Glomerular visceral epithelial cell (primary cell): ENCODE measurements around the gene COCH.

Source experiments
- DNase-seq: peaks from one replicate; pipeline ENCODE4 v3.0.0-alpha.2; 2016; ENCODE audit errors: extremely low spot score

Gene COCH

GRCh38 chr14:30874120-30874998, at the start of gene COCH:
Gene COCH, plus strand, starts transcription at chr14:30874559. Its CDS starts 380 bp downstream, at chr14:30874939.
- DNase-seq: peak; percentile 54

DNA sequence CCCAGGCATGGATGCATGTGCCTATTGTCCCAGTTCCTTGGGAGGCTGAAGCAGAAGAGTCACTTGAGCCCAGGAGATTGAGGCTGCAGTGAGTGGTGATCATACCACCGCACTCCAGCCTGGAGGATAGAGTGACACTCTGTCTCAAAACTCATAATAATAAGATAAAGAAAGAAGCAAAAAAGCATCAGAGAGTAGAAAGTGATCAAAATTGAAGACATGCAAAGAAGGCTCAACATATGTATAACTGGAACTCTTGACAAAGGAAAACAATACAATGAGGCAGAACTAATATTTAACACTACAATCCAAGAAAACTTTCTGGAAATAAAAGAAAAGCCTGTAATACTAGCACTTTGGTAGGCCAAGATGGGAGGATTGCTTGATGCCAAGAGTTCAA, 48.3 kb upstream of the COCH start:
- DNase-seq: no peak

DNA sequence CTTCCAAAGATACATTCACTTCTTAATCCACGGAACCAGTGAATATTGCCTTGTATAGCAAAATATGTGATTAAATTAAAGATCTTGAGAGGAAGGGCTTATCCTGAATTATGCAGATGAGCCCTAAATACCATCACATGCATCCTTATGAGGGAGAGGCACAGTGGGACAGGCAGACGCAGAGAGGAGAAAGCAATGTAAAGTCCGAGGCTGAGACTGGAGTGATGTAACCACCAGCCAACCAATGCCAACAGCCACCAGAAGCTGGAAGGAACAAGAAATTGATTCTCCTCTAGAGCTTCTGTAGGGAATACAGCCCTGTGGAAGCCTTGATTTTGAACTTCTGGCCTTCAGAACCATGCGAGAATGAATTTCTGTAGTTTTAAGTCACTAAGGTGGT, 44.5 kb upstream of the COCH start:
- no peak for DNase-seq

GRCh38 chr14:30834353-30834752, 40.0 kb upstream of the COCH start:
- no peak for DNase-seq

DNA sequence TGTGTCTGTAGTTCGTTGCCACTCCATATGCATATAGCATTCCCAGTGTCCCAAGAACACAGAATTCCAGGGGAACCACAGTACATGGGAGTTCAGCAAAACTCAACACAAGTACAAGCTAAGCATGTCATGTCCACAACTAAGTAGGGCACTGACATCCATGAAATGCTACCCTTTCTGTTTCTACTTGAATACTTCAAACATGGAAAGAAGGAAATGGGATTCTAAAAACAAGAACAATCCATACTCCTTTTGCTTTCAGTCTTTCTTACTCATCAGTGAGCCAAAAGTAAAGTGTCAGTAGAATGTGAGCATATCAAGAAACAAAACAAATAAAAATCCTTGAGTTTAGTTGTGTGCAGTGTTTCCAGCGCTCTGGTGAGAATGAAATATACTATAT, 36.0 kb upstream of the COCH start:
- DNase-seq: no peak

DNA sequence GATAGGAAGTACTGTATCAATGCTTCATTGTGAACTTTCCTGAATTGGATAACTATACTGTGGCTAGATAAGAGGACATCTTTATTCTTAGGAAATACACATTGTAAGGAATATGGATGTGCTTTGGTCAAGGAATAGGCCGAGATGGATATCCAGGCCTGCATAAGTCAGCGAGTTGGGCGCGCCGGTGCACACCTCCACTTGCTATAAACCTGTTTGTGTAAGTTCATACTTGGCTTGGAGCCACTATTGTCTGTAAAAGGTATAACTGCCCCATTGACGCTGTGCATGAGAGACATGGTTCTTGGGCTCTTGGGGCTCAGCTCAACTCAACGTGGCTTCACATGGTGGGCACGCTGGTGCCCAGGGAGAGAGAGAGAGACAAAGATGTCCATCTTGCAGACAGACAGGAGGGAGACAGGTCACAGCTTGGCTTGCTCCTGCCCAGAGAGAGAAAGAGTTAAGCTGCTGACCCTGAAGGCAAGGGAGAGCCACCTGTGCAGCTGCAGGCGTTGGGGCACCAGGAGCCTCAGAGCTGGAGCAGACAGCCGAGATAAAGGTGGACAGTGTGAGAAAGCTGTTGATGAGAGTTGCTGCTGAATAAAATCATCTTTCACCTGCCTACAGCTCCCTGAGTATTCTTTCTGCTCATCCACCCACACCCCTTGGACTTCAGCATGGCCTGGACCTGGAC, 34.1 kb upstream of the COCH start:
- no peak for DNase-seq

DNA sequence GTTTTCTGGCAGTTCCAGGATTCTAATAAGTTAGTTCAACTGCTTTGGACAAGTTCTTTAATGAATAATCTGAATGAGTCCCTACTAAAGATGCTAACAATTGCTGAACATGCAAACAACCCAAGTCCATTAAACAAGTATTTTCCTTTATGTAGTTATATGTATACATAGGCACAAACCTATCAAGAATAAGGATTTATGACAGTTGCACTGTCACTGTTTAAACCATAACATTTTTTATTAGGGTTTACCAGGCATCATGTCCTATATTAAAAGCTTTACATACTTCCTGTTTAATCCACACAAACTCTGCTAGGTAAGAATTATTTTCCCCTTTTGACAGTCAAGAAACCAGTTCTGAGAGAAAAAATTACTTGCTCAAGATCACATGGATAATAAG, 31.9 kb upstream of the COCH start:
- DNase-seq: no peak

DNA sequence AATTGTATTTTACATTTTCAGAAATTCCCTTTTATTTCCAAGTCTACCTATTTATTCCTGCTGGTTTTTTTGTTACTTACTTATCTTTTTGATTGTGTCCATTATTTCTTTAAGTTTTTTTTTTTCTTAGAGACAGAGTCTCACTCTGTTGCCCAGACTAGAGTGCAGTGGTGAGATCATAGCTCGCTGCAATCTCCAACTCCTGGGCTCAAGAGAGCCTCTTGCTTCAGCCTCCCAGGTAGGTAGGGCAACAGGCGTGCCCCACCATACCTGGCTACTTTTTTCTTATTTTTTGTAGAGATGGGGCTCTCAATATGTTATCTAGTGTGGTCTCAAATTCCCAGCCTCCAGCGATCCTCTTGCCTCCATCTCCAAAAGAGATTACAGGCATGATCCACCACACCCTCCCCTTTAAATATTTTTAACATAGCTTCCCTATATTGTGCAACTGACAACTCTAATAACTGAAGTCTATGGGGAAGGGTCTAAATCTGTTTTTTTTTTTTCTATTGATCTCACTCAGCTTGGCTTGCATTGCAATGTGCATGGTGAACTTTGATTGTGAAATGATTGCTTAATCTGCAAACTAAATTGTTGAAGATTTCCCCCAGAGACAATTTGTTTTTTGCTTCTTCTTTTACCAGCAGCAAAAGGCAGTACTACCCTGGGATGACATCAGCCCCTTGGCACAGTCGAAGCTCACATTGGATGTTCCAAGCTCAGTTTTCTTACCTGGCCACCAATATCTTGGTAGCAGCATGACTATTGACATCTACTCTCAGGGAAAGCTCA, 25.7 kb upstream of the COCH start:
- no peak for DNase-seq

- DNase-seq: no peak
These were observed 25.0 kb upstream of the COCH start for GRCh38 chr14:30849354-30849753.

GRCh38 chr14:30849983-30850382, 24.4 kb upstream of the COCH start:
- DNase-seq: no peak

GRCh38 chr14:30853946-30854345, 20.4 kb upstream of the COCH start:
- DNase-seq: no peak

DNA sequence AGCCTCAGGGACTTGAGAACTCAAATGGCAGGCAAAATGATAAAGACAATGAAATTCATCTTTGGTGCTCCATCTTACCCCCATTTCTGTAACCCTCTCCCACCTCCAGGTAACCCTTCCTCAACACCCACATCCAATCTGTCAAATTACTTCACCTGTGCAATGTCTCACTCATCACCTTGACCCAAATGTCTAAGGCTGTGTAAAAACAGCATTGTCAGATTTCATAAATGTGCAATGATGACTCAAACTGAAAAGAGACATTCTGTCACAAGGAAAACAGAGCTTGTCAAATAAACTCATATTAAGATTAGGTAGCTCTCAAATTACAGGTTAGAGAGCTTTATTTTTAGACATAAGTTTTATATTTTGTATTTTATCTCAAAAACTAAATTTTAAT, 19.9 kb upstream of the COCH start:
- no peak for DNase-seq

DNA sequence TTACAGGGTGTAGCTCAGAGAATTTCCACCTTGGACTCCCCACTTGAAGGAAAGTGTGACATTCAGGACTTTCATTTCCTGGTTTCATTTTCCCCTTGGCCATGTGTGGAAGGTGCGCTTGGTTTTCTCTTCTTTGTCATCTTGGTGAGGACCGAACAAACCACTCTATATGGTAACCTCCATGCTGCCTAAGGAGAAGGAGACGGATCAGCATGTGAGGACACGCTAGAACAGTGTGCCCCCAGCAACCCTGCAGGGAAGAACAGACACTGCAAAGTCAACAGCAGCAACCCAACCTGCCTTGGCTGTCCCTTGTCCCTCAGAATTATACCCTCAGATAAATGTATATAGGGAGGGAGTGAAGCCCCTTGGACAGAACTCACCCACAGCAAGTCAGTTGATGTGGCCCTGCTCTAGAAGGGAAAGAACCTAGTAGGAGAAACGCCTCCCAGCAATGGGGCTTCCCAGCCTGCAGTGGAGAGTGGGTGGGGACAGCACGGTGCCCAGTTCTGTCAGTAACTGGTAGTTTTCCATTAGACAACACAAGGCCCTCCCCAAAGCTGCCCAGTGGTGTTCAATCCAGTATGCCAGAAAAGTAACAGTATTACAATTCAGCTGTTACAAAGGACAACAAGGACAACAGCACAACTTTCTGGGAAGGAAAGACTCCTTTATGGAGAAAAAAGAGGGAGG, 18.9 kb upstream of the COCH start:
- no peak for DNase-seq

DNA sequence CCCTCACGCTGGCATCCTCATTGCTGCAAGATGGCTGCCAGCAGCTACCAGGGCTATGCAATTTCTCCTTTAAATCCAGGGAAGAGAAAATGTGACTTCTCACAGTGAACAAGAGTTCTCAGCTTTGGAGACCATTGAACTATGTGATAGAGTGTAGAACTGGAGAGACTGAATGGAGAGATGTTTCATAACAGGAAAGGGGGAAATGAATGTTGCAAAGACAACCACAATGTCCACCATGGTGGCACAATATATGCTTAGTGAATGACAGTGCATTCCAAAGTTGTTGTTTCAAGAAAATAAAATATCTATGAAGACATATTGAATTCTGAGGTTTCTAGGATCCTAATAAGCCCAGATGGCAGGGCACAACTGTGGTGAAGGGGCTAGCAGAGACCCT, 13.2 kb upstream of the COCH start:
- DNase-seq: no peak

DNA sequence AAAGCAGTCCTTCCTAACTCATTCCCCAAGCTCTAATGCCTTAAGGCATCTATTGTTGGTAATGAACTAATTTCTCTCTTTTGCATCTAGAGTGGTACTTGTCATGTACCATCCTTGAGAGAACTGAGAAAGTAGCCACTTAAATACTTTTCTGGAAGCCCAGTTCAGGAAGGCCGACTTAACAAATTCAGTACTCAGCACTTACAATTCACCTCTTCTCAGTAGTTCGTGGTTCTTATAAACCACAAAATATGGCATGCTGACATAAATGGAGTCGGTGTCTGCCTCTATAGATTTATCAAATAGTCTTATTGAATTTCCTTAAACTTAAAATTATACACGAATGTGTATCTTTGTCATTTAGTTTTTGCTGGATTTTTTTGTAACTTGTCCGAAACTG, 9.4 kb upstream of the COCH start:
- DNase-seq: no peak

GRCh38 chr14:30868736-30869135, 5.6 kb upstream of the COCH start:
- DNase-seq: no peak

- DNase-seq: no peak
These were observed 4.7 kb upstream of the COCH start for GRCh38 chr14:30869551-30870155.

- no peak for DNase-seq
These were observed 1.8 kb upstream of the COCH start for GRCh38 chr14:30872602-30873001.

GRCh38 chr14:30873308-30874119, 845 bp upstream of the COCH start:
- no peak for DNase-seq

DNA sequence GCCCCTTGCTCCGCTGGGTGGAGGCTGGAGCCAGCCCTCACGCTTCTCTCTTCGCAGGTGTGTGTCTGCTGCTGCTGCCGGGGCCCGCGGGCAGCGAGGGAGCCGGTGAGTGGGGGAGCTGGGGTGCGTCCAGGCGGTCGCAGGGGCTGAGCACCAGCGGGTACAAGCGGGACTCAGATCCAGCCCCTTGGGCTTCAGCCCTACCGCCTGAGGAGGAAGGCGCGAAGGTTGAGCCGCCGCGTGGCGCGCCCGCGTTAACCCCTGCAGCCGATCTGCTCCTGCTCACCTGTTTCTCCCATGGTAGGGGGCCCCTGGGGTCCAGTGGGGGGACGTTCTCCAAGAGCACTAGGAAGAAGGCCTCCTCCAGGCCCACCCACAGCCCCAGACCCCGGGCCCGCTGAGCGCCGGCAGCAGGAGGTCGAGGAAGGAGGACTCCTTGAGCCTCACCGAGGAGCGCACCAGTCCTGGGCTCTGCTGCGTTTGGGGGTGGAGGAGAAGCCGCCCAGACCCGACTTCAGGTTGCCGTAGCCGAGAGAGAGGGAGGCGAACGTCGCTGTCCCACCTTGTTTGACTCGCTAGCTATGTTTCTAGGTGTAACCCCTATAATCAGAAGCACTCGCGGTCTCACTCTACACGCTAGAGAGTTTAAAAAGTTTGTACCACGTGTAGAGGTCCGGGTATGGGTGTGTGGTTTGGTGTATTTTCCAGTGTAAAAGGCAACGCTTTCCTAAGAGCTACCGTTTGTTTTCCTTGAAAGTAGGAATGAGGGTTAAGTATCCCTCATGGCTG, 834 bp downstream of the COCH start:
- DNase-seq: peak; percentile 5
